ENCODE data around the gene YIPF3.
"Not testable (repeated sequence)": the region's sequence is repeated elsewhere in the genome, so short reads cannot be mapped to it uniquely, and the experiment has no call there.

YIPF3 gene

DNA sequence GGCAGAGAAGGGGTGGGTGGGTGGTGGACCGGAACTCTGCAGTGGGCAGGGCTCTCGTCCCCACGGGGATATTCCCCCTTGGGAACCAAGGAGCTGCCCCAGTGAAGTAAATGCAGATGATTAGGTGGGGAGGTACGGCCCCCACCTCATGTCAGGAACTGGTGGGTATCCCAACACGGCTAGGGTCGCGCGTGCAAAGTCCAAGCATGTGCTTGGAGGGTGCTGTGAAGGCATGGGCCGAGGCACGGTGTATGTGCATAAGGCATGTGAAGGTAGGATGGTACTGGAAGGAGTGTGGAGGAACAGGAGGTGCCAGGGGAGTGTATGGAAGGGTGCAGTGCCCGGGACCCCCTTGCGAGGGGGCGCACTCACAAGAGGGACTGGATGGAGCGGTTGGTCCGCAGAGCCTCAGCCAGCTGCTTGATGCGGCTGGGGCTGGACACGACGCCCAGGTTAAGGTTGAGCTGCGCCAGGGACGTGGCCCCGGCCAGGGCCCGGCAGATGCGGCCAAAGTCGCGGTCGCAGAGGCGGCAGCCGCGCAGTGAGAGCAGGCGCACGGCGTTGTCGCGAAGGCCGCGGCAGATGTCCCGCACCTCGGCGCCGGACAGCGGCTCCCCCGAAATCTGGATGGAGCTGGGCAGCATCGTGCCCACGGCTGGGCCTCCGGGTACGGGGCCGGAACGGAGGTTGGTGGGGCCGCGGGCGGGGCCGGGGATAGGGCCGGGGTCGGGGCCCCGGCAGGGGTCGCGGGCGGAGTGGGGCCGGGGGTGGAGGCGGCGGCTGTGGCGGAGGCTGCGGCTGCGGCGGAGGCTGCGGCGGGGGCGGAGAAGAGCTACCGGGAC is 7.4 kb downstream of the YIPF3 start:
- no peak for DNase-seq

GRCh38 chr6:43508481-43509141 is 8.1 kb downstream of the YIPF3 start:
- DNase-seq: no peak

DNA sequence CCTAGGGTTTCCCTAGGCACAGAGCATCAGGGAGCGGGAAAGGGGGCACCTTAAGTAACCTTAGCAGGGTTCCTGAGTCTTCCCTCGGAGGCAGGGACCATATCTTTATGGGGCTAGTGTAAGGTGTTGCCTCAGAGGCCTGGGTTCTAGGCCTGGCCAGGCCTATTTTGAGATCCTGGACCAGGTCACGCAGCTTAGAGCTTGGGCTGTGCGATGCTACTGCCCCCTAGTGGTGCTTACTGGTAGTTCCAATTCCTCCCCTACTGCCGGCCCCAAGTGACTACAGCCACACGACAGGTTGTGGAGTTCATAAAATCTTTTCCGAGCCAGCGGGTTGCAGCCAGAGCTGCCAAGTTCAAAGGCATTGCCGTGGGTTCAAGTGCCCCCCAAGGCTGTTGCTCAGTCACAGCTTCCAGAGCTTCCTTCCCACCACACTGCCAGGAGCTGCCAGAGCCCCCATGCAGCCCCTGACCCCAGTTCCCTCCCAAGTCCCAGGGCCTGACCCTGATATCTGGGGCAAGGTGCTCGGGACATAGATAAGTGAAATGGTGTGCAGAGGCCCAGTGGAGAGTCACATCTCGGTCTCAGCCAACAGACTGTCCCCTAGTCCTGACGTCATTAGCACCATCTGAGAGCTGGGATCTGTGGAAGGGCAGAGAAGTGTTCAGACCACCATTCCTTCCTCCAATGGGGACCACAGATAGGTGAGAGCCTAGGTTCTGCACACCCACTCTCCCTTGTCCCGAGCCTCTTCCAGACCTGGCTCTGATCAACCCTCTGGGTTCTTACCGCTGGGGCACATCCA is 9.9 kb downstream of the YIPF3 start:
- peak; percentile 35 for DNase-seq

- no peak for DNase-seq
Observed at GRCh38 chr6:43506171-43506570, 10.6 kb downstream of the YIPF3 start.

DNA sequence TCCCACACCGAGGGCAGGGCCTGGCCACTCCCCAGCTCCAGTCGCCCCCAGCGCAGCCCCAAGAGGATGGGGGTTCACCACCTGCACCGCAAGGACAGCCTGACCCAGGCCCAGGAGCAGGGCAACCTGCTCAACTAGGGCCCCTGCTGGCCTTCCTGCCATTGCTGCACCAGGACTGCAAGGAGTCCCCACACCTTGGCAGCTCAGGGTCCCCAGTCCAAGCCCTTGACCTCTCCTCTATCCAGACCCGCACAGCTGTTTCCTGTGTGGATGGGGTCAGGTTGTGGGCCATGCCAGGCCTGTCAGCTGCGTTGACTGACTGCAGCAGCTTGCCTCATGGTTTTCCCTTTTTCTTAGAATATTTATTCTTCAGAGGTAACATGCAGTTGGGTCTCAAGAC is 11.0 kb downstream of the YIPF3 start:
- no peak for DNase-seq

GRCh38 chr6:43504756-43505593 is 11.8 kb downstream of the YIPF3 start:
- DNase-seq: no peak

DNA sequence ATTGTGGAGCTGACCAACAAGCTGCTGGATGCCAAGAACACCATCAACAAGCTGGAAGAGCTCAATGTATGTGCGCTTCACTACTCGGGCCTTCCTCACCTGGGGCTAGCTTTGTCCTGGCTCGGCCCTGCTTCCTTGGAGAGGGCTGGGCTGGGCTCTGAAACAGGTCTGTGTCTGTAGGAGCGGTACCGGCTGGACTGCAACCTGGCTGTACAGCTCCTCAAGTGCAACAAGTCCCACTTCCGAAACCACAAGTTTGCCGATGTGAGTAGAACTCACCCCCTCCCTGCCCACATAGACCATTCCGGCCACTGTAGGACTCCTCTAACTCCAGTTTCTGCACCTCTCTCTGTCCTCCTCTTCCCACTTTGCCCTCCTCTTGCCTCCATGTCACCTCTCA is 13.3 kb downstream of the YIPF3 start:
- DNase-seq: no peak

DNA sequence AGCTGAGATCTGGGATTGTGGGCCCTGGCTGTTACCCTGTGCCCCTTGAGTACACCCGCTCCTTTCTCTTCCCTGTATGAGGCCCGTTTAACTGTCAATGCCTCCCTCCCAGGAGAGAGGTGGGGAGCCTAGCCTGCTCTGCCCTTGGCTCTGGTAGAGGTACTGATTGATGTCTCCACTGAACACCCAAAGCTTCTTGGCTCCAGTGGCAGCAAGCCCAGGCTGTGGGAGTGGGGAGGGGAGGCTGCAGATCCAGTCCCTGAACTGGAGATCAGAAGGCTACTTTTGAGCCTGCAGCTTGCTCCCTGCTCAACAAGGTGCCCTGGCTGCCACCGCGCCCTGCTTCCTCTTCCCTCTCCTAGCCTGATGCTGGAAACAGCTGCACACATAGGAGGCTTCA is 14.1 kb downstream of the YIPF3 start:
- DNase-seq: no peak

DNA sequence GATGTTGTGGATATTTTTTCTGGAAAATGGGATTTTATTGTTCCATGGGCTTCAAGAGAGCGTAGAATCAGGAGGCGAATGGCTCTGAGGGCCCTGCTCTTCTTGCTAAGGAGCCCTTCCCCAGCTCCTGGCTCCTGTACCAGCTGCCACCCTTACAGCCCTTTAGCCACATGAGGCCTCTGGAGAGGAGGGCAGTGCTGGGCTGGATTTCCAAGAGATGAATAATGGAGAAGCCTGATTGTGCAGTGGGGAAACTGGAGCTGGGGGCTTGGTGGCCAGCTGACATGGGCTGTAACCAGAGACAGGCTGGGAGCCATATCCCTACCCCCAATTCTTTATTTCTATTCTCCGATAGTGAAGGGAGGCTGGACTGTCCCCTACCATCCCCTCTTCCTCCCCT is 15.8 kb downstream of the YIPF3 start:
- DNase-seq: no peak

DNA sequence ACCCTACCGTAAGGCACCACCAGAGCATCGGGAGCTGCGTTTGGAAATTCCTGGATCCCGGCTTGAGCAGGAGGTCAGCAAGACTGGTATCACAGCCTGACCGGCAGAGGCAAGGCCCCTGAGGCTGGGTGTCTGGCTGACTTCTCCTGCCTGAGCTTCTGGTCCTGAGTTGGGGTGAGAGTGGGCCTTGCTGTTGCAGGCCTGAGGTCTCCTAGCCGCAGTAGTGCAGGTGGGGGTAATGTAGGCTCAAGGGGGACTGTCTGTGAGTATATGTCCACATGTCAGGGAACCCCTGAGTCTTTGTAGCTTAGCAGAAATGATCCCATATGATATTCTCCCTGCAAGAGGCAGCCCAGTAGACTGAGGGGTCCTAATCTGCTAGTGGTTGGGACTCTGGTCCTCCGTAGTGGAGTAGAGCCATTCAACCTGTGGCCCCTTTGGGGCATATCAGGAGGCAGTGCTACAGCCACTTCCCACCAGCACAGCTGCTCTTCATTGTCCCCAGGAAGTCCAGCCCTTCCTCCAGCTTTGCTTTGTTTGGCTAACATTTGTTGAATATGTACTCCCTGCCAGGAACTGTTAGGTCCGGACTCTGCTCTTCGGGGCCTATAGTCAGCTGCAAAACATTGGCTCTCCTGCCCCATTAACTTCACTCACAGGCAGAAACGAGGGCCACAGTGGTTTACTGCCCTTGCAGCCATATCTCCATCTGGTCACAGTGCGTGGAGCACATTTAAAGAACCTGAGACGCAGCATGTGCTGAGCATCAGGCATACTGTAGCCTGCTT is 17.5 kb downstream of the YIPF3 start:
- no peak for DNase-seq

DNA sequence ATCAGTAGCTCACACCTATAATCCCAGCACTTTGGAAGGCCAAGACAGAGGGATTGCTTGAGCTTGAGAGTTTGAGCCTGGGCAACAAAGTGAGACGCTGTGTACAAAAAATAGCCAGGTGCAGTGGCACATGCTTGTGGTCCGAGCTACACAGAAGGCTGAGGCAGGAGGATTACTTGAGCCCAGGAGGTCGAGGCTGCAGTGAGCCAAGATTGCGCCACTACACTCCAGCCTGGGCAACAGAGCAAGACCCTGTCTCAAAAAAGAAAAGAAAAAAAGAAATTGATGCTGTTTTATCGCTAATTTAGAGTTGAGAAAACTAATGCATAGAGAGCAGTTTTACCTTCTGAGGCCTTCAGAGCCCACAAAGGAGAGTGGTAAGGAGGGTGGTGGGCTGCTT is 18.4 kb downstream of the YIPF3 start:
- not testable (repeated sequence) for DNase-seq

- DNase-seq: no peak
Observed at GRCh38 chr6:43497689-43498088, 19.0 kb downstream of the YIPF3 start.

GRCh38 chr6:43497129-43497396 is 19.7 kb downstream of the YIPF3 start:
- no peak for DNase-seq

- no peak for DNase-seq
Observed at GRCh38 chr6:43496370-43497128, 20.2 kb downstream of the YIPF3 start.

DNA sequence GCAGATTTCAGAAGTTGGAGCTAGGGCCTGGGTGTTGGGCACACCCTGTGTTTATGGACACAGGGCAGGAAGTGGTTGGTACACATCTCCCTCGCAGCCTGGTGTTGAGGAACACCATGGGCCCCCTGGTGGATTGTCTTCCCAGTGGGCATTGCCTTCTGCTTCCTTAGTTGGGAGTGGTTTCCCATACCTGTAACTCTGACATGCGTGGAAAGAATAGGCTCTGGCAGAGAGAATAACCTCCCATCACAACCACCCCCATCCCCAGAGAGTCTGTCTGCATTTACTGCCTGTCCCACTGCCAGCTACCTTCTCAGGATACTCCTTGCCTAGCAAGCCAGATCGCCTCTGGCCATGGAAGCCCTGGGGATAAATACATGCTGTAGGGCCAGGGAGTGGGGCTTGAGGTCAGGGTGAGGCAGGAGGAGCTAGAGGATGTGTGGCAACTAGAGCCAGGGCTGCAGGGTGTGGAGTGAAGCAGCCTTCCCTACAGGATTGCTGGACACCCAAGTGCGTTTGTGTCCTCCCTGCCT is 21.3 kb downstream of the YIPF3 start:
- DNase-seq: no peak

DNA sequence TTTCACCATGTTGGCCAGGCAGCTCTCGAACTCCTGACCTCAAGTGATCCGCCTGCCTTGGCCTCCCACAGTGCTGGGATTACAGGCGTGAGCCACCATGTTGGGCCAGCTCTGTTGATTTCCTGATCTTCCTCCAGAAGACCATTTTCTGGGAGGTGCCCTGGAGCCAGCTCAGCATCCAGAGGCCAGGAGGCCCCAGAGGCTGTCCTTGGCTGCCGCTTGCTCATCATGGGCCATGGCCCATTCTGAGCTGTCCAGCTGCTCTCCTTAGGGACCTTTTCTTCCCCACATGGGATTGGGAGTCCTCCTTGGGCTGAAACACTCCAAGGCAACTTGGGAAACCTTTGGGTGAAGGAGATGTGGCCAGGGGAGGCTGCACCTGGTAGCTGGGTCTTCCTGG is 22.0 kb downstream of the YIPF3 start:
- DNase-seq: no peak

GRCh38 chr6:43494321-43494720 is 22.4 kb downstream of the YIPF3 start:
- DNase-seq: no peak

DNA sequence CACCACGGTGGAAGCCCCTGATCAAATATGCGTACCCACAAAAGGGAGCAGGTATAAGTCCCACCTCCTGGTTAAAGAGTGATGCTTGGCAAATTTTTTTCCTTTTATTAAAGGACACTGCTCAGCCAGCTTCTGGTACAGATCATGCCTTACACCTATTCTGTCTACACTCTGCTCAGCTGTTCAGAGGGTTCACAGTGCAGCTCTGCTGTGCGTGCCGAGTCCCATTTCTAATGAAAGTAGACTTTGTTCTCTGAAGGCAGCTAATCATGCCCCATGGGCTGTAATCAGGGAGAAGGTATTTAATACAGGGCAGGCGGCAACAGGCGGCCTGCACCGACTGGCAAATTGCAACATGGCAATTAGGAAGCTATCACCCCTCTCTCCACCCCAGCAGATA is 22.9 kb downstream of the YIPF3 start:
- DNase-seq: no peak

- DNase-seq: no peak
Observed at GRCh38 chr6:43493230-43493629, 23.5 kb downstream of the YIPF3 start.

GRCh38 chr6:43492673-43493072 is 24.1 kb downstream of the YIPF3 start:
- no peak for DNase-seq

Measured in NCI-H2171 (cell line).